KG1 (cell line): ENCODE results near the gene KRTAP10-6.
"Not testable (repeated sequence)": the region's sequence is repeated elsewhere in the genome, so short reads cannot be mapped to it uniquely, and the experiment has no call there.

Source experiments
- DNase-seq: peaks from one replicate; lab custom pipeline; 2025; lab: John Stamatoyannopoulos, UW

The KRTAP10-6 gene, protein sequence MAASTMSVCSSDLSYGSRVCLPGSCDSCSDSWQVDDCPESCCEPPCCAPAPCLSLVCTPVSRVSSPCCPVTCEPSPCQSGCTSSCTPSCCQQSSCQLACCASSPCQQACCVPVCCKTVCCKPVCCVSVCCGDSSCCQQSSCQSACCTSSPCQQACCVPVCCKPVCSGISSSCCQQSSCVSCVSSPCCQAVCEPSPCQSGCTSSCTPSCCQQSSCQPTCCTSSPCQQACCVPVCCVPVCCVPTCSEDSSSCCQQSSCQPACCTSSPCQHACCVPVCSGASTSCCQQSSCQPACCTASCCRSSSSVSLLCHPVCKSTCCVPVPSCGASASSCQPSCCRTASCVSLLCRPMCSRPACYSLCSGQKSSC

DNA sequence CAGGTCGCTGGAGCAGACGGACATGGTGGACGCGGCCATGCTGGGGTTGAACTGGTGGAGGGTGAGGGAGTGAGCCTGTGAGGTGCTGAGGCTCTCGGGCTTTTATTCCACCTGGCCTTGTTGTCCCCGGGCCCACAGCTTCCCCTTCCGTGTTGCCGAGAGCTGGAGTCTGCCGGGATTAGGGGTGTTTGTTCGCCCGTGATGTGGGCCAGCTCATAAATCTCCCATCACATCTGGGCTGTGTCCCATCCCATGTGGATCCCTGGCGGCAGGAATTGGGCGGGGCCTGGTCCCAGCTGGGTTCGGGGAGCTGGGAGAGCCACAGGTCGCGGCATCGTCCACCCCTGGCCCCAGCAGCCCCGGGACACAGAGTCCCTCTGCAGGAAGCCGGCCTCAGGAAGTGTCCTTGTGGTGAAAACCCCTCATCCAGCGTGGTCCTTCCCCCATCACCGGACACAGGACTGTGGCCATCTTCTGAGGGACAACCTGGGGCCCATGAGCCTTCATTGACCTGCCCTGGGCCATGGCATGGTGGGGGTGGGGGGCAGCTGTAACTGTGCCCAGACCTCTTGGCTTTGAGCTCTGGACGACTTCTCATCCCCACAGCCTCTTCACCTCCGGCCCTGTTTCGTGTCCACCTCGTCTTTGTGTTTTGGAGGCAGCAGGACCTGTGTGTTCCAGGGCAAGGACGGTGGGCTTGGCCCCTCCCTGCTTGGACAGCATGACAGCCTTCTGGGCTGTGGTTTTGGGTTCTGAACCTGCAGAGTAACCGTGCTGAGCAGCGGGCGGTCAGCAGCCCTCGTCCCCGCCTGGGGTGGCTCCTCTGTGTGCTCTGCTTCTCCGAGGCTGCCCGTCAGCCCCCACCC is at the start of gene KRTAP10-6:
KRTAP10-6 (minus strand) TSS at position 60 of the 866 bp plus-strand sequence; CDS start at position 39, 21 bp downstream.
- DNase-seq: no peak

DNA sequence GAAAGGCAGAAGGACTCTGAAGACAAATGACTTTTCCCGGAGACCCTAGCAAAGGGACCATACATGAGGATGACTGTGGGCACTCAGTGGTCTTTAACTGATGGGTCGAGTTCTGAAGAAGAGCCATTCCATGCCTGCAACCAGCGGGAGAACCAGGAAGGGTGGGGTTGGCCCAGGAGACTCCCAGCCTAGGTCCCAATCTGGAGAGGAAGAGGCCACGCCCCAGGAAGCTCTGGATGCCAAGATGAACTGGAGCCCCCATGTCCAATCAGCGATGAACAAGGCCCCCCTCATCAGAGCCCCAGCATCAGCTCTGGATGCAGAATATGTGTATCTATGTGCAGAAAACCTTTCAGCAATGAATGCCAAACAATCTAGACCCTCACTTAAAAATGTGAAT is 48.5 kb upstream of the KRTAP10-6 start:
- DNase-seq: no peak

DNA sequence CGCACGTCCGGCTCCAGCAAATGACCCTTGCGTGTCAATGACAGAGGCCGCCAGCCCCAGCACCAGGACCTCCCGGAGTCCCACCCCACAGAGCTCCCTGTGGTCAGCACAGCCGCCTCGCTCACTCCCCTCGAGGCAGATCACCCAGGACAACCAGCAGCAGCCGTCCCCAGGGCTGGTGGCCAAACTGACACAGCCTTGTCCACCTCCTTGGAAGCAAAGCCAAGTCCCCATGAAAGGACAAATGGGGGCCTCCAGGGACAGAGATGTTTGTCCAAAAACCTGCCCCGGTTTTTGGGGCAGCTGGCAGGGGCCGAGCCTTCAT is 47.0 kb upstream of the KRTAP10-6 start:
- no peak for DNase-seq

DNA sequence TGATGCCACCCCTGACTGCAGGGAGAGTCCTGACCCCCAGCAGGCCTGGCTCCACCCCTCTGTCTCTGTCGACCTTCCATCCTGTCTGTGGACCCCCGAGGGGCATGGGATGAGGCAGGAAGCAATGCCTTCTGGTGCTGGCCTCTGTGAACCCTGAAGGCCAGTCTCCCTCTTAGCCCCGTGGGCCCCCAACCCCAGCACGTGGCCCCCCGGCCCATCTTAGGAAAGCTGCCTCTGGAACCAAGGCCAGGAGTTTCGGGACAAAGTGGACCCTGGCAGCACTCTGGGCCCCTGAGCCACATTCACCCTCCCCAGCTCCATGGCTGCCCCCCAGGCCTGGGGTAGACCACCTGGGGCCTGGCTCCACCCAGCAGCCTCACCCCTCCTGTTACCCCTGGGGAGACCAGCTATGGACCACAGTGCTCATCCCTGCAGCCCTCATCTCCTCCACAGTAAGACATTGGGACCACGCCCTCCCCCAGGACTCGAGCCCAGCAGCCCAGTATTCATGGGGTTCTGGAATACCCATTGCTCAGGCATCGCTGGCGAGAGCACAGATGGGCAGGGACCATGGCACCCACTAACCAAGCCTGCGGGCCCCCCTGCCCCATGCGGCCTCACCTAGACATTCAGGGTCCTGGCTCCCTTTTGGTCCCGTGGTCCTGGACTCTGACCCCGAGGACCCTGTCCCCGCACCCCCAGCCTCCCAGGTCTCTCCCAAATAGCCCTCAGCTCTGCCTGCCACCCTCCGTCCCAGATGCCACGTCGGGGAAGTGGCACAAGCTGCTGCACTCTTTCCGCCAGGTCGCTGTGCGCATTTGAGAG is 46.4 kb upstream of the KRTAP10-6 start:
- DNase-seq: not testable (repeated sequence)

DNA sequence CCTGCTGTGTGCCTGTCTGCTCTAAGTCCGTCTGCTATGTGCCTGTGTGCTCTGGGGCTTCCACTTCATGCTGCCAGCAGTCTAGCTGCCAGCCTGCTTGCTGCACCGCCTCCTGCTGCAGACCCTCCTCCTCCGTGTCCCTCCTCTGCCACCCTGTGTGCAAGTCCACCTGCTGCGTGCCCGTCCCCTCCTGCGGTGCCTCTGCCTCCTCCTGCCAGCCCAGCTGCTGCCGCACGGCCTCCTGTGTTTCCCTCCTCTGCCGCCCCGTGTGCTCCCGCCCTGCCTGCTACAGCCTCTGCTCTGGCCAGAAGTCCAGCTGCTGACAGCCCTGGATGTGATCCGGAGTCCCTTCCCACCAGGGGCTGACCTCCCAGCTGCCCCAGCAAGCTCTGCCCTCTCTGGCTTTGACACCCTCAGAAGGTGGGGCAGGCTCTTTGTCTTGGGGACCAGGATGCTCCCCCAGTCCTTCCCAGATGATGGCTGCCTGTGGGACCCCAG is 45.6 kb upstream of the KRTAP10-6 start:
- DNase-seq: not testable (repeated sequence)

DNA sequence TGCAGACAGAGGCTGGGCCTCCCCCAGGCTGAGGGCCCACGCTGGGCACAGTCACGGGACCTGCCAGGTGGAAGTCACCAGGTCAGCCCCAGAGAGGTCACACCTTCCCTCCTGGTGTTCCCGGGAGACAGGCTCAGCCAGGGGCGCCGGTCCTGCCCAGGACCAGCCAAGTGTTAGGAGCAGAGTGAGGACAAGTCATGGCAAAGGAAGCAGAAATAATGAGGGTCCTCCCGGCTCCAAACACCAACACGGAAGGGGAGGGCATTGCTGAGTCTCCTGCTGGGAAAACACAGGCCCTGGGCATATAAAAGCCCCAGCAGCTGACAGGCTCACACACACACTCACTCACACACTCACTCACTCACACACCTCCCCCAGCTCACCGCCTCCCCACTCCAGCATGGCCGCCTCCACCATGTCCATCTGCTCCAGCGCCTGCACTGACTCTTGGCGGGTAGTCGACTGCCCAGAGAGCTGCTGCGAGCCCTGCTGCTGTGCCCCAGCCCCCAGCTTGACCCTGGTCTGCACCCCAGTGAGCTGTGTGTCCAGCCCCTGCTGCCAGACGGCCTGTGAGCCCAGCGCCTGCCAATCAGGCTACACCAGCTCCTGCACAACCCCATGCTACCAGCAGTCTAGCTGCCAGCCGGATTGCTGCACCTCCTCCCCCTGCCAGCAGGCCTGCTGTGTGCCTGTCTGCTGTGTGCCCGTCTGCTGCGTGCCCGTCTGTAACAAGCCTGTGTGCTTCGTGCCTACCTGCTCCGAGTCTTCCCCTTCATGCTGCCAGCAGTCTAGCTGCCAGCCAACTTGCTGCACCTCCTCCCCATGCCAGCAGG is 44.9 kb upstream of the KRTAP10-6 start, which contains the start of gene KRTAP10-10:
KRTAP10-10 (plus strand) TSS at position 339 of the 833 bp plus-strand sequence; CDS start at position 401, 62 bp downstream.
- no peak for DNase-seq

DNA sequence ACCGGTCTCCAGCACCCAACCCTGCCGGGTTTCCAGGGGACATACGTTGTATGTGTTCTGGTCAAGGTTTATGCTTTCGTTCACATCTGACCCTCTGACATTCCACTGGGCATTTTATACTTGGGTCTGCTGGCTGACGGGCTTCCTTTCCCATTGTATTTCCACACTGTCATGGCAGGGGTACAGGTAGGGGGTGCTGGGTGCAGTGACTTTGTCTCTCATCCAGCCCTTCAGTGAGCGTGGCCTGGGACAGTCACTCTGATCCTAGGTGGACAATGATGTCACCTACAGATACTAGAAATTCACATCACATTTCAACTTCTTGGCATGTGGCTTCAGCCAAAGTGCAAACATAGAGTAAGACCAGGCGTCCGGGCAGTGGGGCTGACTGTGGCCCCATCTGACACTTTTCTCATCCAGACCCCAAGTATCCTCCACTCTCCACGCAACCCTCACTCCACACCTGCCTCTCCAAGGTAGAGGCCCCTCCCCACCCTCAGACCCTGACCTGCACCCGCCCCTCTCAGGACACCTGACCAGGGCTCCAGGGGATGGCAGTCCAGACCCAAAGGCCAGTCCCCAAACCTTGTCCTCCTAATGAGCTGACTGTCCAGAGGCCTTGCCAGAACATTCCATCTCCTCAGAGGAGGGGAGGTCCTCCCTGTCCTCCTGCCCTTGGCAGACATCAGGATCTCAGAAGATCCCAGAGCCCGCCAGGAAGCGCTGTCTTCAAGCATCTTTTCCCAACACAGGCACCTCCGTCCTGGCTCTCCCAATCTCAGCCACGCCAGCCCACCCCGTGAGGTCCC is 44.1 kb upstream of the KRTAP10-6 start:
- no peak for DNase-seq

DNA sequence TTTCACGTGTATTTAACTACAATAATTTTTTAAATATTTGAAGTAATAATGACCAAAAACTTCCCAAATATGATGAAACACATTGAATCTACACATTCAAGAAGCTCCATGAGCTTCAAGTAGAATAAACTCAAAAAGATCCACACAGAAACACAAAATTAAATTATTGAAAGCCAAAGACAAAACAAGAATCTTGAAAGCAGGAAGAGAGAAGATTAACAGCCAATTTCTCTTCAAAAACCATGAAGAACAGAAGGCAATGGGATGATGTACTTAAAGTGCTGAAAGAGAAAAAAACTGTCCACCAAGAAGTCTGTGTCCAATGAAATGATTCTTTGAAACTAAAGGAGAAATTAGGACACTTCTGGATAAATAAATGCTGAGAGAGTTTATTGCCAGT is 39.8 kb upstream of the KRTAP10-6 start:
- no peak for DNase-seq

DNA sequence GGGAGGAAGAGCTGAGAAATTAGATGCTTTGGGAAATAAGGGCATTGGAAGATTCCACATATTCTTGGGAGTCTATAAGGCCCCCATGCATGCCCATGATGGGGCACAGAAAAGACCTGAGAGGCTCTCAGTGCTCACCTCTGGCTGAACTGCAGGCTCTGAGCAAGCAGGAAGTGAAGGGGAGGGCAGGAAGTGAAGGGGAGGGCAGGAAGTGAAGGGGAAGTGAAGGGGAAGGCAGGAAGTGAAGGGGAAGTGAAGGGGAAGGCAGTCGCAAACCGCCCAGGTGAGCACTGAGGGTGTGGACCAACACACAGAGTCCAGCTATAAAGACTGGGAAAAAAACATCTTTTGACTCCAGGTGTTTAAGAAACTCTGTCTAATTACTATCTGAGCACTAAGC is 38.1 kb upstream of the KRTAP10-6 start:
- no peak for DNase-seq

DNA sequence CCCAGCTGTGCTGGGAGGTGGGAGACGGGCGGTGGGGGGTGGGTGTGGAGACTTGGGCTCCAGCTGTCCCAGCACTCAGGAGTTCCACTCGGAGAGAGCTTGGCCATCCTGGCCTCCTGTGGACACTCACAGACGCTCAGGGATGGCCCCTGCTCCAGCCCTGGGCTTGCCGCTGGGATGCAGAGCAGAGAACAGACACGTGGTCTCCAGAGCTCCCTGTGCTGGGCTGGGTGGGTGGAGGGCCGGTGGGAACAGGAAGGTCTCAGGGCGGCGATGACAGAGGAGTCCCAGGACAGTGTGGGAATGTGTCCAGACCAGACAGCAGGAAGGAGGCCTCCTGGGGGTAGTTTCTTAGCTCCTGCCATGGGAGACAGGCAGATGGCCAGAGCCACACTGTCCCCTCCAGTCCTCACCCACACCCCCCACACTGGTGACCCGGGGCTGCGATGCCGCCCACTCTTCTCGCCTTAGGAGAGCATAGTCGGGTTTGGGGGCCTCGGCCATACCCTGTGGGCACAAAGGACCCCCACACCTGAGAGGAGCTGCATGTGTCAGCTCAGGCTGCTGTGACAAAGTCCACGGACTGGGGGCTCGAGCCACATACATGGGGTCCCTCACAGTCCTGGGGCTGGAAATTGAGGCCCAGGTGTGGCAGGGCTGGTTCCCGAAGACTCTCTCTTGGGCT is 36.5 kb upstream of the KRTAP10-6 start:
- DNase-seq: no peak

DNA sequence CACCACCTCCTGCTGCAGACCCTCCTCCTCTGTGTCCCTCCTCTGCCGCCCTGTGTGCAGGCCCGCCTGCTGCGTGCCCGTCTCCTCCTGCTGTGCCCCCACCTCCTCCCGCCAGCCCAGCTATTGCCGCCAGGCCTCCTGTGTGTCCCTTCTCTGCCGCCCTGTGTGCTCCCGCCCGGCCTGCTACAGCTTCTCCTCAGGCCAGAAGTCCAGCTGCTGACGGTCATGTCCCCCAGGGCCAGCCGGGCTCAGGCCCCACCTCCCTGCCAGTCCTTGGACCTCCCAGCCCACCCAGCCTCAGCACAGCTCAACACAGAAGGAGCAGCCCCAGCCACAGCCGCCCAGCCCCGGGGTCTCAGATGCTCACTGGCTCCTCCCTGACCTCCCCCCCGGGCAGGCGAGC is 35.5 kb upstream of the KRTAP10-6 start:
- DNase-seq: not testable (repeated sequence)

DNA sequence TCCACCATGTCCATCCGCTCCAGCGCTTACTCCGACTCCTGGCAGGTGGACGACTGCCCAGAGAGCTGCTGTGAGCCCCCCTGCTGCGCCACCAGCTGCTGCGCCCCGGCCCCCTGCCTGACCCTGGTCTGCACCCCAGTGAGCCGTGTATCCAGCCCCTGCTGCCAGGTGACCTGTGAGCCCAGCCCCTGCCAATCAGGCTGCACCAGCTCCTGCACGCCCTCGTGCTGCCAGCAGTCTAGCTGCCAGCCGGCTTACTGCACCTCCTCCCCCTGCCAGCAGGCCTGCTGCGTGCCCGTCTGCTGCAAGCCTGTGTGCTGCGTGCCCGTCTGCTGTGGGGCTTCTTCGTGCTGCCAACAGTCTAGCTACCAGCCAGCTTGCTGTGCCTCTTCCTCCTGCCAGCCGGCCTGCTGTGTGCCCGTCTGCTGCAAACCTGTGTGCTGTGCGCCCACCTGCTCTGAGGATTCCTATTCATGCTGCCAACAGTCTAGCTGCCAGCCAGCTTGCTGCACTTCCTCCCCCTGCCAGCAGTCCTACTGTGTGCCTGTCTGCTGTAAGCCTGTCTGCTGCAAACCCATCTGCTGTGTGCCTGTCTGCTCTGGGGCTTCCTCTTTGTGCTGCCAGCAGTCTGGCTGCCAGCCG is 35.0 kb upstream of the KRTAP10-6 start:
- not testable (repeated sequence) for DNase-seq

DNA sequence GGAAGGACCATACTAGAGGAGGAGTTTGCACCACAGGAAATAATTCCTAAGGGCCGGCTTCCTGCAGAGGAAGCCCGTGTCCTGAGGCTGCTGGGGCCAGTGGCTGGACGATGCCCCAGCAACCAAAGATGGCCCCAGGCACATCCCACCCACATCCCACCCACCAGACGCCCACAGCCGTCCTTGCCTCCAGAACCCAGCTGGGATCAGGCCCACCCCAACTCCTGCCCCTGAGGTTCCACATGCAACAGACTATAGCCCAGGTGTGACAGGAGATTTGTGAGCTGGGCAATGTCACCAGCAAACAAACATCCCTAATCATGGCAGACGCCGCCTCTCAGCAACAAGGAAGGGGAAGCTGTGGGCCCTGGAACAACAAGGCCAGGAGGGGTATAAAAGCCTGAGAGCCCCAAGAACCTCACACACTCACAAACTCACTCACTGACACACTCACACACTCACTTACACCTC is 34.4 kb upstream of the KRTAP10-6 start, which contains the start of gene KRTAP10-9:
KRTAP10-9 (plus strand) TSS at position 421 of the 471 bp plus-strand sequence. CDS start 79 bp downstream, outside the sequence.
- DNase-seq: no peak

DNA sequence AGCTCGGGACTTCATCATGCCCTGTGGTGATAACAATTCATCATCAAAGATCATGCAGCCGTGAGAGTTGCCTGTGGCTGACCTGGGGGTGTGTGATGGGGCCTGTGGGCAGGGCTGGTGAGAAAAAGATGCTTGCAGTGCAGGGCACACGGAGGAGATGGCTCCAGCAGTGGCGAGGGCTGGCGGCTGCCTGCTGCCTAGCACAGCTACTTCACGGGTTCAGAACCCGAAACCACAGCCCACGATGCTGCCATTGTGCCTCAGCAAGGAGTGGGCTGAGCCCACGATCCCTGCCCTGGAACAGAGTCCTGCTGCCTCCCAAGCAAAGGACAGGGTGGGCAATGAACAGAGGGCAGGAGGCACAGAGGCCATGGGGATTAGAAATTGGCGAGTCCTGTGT is 34.0 kb upstream of the KRTAP10-6 start:
- DNase-seq: no peak

DNA sequence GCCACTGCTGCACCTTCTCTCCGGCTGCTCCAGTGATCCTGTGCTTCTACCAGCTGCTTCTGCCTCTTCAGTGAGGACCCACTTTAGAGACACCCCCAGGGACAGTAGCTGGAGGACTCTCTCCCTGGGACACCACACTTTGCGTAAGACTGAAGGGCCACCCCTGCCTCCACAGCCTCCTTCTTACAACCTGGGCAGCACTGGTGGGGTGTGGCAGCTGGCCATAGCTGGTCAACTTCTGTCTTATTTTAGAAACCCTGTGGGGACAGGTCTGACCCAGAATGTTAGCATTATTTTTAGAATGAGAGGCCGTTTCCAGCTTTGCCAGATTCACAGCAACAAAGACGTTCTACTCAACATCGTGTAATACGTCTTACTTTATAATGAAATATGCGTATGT is 33.5 kb upstream of the KRTAP10-6 start:
- no peak for DNase-seq

DNA sequence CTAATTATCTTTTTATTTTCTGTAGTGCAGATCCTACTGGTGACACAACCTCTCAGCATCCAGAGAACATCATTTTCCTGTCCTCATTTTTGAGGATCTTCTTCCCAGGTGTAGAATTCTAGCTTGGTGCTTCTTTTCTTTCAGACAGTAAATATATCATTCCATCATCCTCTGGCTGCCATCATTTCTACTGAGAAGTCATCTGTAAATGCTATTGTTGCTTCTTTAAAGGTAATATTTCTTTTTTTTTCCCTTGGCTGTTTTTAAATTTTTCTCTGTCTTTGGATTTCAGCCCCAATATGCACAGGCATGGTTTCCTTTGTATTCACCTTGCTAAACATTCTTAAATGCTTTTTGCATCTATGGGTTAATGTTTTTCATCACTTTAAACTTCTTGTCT is 31.3 kb upstream of the KRTAP10-6 start:
- no peak for DNase-seq

DNA sequence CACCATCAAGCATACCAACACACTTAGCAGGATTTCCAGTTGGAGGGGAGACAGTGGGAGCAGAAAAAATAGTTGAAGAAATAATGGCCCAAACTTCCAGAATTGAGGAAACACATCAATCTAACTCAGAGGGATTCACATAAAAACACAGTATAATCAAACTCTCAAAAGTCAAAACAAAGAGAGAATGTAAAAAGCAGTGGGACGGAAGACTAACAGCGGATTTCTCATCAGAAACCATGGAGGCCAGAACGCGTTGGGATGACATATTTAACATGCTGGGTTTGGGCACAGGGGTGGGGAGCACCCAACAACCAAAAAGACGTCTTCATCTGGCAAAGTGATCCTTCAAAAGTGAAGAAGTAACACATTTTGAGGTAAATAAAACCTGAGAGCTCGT is 27.6 kb upstream of the KRTAP10-6 start:
- DNase-seq: no peak

DNA sequence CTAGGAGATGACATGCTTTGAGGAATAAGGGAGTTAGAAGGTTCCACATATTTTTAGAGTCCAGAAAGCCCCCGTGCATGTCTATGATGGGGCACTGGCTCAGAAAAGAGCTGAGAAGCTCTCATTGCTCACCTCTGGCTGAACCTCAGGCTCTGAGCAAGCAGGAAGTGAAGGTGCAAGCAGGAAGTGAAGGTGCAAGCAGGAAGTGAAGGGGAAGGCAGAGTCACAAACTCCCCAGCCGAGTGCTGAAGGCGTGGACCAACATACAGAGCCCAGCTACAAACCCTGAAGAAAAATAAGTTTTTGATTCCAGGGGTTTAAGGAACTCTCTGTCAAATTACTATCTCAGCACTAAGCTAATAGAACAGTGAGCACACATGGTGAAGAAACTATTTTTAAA is 26.6 kb upstream of the KRTAP10-6 start:
- no peak for DNase-seq

DNA sequence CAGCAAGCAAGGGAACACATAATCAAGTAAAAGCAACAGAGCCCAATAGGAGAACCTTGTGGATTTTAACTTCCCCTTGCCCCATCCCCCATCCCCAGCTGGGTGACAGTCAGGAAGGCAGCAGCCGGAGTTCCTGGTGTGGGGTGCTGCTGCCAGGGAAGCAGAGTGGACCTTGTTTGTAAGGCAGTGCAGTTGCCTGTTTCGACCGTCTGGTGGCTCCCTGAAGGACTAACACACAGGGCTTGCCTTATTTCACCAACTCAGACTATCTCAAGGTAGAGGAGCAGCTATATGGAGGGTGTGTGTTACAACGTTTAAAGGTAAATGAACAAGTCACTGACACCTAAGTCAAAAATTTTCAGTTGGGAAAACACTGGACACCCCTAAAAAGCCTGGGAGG is 26.2 kb upstream of the KRTAP10-6 start:
- no peak for DNase-seq
